Left lung (tissue), 10 donors: ENCODE measurements around the gene SYCE3. TPM values are rescaled to one million over a fixed set of nuclear protein-coding genes. Genes with fewer than 3 reads are reported as not detected.

Experiments used
- ATAC-seq: fragments of 200-7000 bp; cut with Tn5 transposase; one replicate; pipeline ENCODE4 v1.9.1; 2020; ENCODE audit warnings: moderate library complexity
- DNase-seq, 4 donors: peaks; one replicate each; pipeline ENCODE4 v3.0.0-alpha.2; 2013 to 2020
- H3K27ac ChIP-seq, 2 donors: fragments of 200-600 bp; sonication (generic) in 1 of 2; one replicate each; pipeline versions ENCODE4 v1.5.0 to v1.8.0; 2020 to 2021
- H3K27me3 ChIP-seq, 2 donors: fragments of 200-600 bp; sonication (generic) in 1 of 2; one replicate each; pipeline versions ENCODE4 v1.5.0 to v1.8.0; 2020 to 2021
- H3K36me3 ChIP-seq, 2 donors: fragments of 200-600 bp; sonication (generic) in 1 of 2; one replicate each; pipeline versions ENCODE4 v1.5.0 to v1.8.0; 2020 to 2021
- H3K4me1 ChIP-seq, 2 donors: fragments of 200-600 bp; one replicate each; pipeline ENCODE4 v1.8.0; 2021
- H3K4me3 ChIP-seq, 2 donors: fragments of 200-600 bp; sonication (generic) in 1 of 2; one replicate each; pipeline versions ENCODE4 v1.5.0 to v1.8.0; 2020 to 2021; ENCODE audit warnings: mild to moderate bottlenecking in 1 of 2
- H3K9me3 ChIP-seq, 2 donors: fragments of 200-600 bp; sonication (generic) in 1 of 2; one replicate each; pipeline versions ENCODE4 v1.5.0 to v1.8.0; 2020 to 2021
- intact Hi-C, 2 donors: fragments of 100-400 bp; cut with DNase I; formaldehyde crosslinking; loops; one replicate each; pipeline versions ENCODE4 v1.11.2 to v1.14.2; 2022
- polyA plus RNA-seq, 6 donors: library from polyadenylated mRNA; unstranded; fragments of 120-200 nt; gene quantifications; one replicate each; pipeline ENCODE4 v1.2.1, GENCODE V29; 2013; ENCODE audit not compliant: insufficient read length in 6 of 6
- total RNA-seq, 2 donors: library from RNA; stranded (reverse); fragmentation: NEBNext Ultra II Directional; extraction: Animal tissue kit (Norgen Biotek cat#: 25700); gene quantifications; one replicate each; pipeline ENCODE4 v1.2.1, GENCODE V29; 2021
- TF ChIP-seq, protein P1 (sequence below), 2 donors: fragments of 200-600 bp; sonication (generic) in 1 of 2; IDR thresholded peaks; one replicate each; pipeline versions ENCODE4 v1.5.0 to v1.8.0; 2021; ENCODE audit warnings: antibody characterized with exemption in 2 of 2
- donor health status: DM: no; HTN: yes; CAD: no.
- donor health status: DM: no; HTN: no; CAD: no.

Gene SYCE3
- total and polyA plus RNA-seq, 8 donors, result not detected

DNA sequence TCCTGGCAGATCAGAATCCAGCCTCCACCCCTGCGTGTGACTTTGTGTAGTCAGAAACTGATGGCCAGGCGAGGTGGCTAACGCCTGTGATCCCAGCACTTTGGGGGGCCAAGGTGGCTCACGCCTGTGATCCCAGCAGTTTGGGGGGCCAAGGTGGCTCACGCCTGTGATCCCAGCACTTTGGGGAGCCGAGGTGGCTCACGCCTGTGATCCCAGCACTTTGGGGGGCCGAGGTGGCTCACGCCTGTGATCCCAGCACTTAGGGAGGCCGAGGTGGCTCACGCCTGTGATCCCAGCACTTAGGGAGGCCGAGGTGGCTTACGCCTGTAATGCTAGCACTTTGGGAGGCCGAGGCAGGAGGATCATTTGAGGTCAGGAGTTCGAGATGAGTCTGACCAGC, 49.5 kb downstream of the SYCE3 start:
- no peaks in the 10 kb centered on the region for H3K9me3 ChIP-seq

DNA sequence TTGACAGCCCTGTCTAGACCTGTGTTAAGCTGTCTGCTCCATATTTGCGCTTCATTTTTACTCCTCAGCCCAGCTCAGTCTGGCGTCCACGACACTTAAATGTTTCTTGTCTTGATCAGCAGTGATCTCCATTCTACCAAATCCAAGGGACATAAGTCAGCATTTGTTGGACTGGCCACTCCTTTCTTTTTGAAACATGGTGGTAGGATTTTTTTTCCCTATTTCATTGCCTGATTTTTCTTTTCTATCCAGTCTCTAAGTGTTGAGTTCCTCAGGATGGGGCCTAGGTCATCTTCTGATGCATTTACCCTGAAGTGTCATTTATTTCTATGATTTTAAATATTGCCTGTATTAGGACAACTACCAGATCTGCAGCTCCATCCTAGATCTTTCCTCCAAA, 53.8 kb downstream of the SYCE3 start:
- Histone ChIP-seq H3K4me3 (peak overlapping the region; percentile 72 to 78), H3K36me3 (peaks cover 0 to 20% of the 10 kb centered on the region in 2 donors), H3K4me1 (peaks cover 17 to 36% of the 10 kb centered on the region in 2 donors), H3K27ac (peak overlapping the region; percentile 82 to 90), H3K9me3 (no peaks in the 10 kb centered on the region), H3K27me3 (no peaks in the 10 kb centered on the region)
- intact Hi-C loops, result loop anchor here in 1 of 2 donors (10.0 kb wide), 1 partner anchor 86 kb away; no protein-coding TSS in a partner anchor
- ATAC-seq, result no peak
- no peak for DNase-seq
- TF ChIP-seq, protein P1, sequence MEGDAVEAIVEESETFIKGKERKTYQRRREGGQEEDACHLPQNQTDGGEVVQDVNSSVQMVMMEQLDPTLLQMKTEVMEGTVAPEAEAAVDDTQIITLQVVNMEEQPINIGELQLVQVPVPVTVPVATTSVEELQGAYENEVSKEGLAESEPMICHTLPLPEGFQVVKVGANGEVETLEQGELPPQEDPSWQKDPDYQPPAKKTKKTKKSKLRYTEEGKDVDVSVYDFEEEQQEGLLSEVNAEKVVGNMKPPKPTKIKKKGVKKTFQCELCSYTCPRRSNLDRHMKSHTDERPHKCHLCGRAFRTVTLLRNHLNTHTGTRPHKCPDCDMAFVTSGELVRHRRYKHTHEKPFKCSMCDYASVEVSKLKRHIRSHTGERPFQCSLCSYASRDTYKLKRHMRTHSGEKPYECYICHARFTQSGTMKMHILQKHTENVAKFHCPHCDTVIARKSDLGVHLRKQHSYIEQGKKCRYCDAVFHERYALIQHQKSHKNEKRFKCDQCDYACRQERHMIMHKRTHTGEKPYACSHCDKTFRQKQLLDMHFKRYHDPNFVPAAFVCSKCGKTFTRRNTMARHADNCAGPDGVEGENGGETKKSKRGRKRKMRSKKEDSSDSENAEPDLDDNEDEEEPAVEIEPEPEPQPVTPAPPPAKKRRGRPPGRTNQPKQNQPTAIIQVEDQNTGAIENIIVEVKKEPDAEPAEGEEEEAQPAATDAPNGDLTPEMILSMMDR (IDR thresholded peaks at IDR 0.05), result no peak

More for the DNA sequence above, 49.5 kb downstream of the SYCE3 start:
- DNase-seq (no peak), ATAC-seq (no peak)
- Histone ChIP-seq H3K36me3 (peaks cover 0 to 29% of the 10 kb centered on the region in 2 donors), H3K4me3 (no peak overlapping the region), H3K27ac (no peak overlapping the region), H3K4me1 (peaks cover 10 to 19% of the 10 kb centered on the region in 2 donors), H3K27me3 (no peaks in the 10 kb centered on the region)
- intact Hi-C loops, result no loop called here
- TF ChIP-seq, protein P1 (IDR thresholded peaks at IDR 0.05), result no peak

DNA sequence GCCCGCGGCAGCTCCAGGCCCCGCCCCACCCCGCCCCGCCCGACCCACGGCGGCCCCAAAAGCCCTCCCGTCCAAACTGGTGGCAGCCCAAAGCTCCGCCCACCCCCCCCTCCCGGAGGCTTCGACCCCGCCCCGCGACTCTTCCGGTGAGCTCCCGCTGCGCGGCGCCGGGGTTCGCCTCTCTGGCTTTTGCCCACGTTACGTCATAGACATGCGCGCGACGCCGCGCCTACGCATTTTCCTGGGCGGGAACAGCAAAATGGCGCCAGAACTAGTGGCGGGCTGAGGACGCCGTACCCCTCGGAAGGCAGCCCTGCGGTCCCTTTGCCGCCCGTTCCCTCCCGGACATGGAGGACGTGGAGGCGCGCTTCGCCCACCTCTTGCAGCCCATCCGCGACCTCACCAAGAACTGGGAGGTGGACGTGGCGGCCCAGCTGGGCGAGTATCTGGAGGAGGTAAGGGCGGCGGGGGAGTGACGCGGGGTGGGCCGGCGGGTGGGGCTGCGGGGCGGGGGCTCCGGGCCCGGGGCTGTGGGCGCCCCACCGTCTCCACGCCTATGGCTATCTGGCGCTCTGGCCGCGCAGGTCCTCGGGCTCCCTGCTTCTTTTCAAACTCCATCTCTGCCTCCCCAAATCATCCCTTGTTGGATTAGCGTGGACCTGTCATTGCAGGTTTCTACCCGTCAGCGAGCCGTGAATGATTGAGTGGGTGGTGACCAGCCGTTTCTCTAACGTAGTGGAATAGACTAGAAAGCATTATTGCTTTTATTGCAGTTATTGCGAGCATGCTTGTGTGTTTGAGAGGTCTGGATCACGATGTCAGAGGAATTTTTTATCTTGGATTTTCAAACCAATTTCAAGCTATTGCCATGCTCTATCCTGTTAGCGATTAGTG, 54.5 kb downstream of the SYCE3 start, which contains the start of gene NCAPH2:
Gene NCAPH2 (plus strand): TSS at position 234 of the 894 bp plus-strand sequence. CDS start 114 bp downstream, at position 348.
- intact Hi-C loops, result loop anchor here in 1 of 2 donors (10.0 kb wide), 1 partner anchor 87 kb away; no protein-coding TSS in a partner anchor
- Histone ChIP-seq H3K4me3 (peak within 1 kb of the TSS; percentile 88 to 90), H3K27me3 (no peaks in the 10 kb centered on the region), H3K36me3 (peaks cover 0 to 25% of the 10 kb centered on the region in 2 donors), H3K9me3 (no peaks in the 10 kb centered on the region), H3K27ac (peak within 1 kb of the TSS; percentile 82 to 90), H3K4me1 (peaks cover 17 to 36% of the 10 kb centered on the region in 2 donors)
- TF ChIP-seq, protein P1 (IDR thresholded peaks at IDR 0.05), result no peak
- peak; percentile 81 for ATAC-seq
- peak; percentile 96 to 99 (median 98) for DNase-seq

GRCh38 chr22:50507421-50507990, 55.2 kb downstream of the SYCE3 start, which contains the start of gene LMF2:
TSS of gene LMF2 (minus strand) at chr22:50507702. CDS start at chr22:50507675, 27 bp downstream.
- ATAC-seq (peak; percentile 80), DNase-seq (peak in 2 of 4 donors; percentile 92 to 99)
- Histone ChIP-seq H3K27ac (peak within 1 kb of the TSS; percentile 82 to 90), H3K27me3 (no peaks in the 10 kb centered on the region), H3K9me3 (no peaks in the 10 kb centered on the region), H3K4me3 (peak within 1 kb of the TSS; percentile 88 to 90), H3K36me3 (peaks cover 0 to 33% of the 10 kb centered on the region in 2 donors), H3K4me1 (peaks cover 17 to 35% of the 10 kb centered on the region in 2 donors)
- intact Hi-C loops, result loop anchor here in 1 of 2 donors (10.0 kb wide), 1 partner anchor 87 kb away; no protein-coding TSS in a partner anchor
- TF ChIP-seq, protein P1 (IDR thresholded peaks at IDR 0.05), result no peak
